Measurements from ENCODE around the gene UQCRC2.

- TF ChIP-seq CTCF (conservative IDR thresholded peaks at IDR 0.05 in 1 of 2, IDR thresholded peaks at IDR 0.05 in 1 of 2; ENCODE audit: low read depth in 1 of 2, low read length in 2 of 2) (no peak), EZH2 (IDR thresholded peaks at IDR 0.05; ENCODE audit: low read length, missing control alignments) (no peak)
Measured at GRCh38 chr16:22030087-22030812, 77.1 kb downstream of the UQCRC2 start.
